LNCaP clone FGC (cell line): ENCODE results near the gene MTTP.

ENCODE experiments used
- DNase-seq: peaks from one replicate; pipeline ENCODE4 v3.0.0-alpha.2; 2011; ENCODE audit warnings: low read depth
- H3K4me3 ChIP-seq: 2 replicates; pipeline ENCODE4 v1.5.1; 2011; ENCODE audit warnings: mild to moderate bottlenecking, low read depth, low read length, control low read depth
- CTCF ChIP-seq: IDR thresholded peaks from 2 replicates; pipeline ENCODE4 v1.5.1; 2012; ENCODE audit warnings: mild to moderate bottlenecking; ENCODE audit not compliant: control insufficient read depth, insufficient read depth; ENCODE audit errors: extremely low read depth

Gene MTTP

DNA sequence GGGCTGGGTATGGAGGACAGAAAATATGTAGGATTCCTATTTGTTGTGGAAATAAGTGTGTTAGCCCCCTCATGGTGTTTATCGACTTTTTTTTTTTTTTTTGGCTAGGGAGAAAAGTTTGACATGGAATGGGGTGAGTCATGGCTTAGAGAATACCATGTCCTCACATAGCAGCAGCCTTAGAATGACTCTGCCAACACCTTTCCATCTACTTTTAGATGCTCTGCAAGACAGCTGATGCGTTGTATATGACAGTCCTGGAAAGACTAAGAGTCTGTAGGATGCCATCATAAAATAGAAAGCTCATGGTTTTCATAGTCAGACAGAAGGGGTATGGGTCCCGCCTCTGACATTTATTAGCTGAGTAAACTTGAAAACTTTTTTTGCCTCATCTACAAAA lies 37.7 kb downstream of the MTTP start:
- H3K4me3 ChIP-seq = no peak overlapping the region
- no peak for DNase-seq
- TF ChIP-seq CTCF = no peak

DNA sequence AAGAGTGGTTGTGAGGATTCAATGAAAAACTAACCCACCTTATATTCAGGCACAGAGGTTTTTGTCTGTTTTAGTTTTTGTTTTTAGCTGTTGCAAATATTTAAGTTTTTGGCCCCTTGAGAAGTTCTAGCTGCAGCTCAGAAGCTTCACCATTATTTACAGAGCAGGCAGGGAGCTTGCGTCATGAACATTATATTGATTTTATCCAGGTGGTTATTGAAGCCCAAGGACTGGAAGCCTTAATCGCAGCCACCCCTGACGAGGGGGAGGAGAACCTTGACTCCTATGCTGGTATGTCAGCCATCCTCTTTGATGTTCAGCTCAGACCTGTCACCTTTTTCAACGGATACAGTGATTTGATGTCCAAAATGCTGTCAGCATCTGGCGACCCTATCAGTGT lies 38.1 kb downstream of the MTTP start:
- TF ChIP-seq CTCF = no peak
- H3K4me3 ChIP-seq = no peak overlapping the region
- DNase-seq = no peak

DNA sequence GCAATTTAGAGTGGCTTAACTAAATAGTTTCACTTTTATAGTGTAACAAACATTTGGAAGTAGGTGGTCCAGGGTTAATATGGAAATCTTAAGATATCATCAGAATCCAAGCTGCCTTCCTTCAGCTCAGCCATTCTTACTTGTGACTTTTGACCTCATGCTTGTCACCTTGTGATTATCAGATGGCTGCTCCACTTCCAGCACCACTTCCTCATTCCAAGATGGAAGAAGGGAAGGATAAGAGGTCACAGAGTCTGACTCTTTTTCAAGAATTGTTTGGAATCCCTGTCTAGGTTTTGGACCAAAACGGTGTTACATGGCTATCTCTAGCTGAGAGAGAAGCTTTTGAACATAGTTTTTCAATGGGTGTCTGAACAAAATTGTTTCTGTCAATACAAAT lies 39.9 kb downstream of the MTTP start:
- no peak for DNase-seq
- no peak for TF ChIP-seq CTCF
- H3K4me3 ChIP-seq = no peak overlapping the region

DNA sequence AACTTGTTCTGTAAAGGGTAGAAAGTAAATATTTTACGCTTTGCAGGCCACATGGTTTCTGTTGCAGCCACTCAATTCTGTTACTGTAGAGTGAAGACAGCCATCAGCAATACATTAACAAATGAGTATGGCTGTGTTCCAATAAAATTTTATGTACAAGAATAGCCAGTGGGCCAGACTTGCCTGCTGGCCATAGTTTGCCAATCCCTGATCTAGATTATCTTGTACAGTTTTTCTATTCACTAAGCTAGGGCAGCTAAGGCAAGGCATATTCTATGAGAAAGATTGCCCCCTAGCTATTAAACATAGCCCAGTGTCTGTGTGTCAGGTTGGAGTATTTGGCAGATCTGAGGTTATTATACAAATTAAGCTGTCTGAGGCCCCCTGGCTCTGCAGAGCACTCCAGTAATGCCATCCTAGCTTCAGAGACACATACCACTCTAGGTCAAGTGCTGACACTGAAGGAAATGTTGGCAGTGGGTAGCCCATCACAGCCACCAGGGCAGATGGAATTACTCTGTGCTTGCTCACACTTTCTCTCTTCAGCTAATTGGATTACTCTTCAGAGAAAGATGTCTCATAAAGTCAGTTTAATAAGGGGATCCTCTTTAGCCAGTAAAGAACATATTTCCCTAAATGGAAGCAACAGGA lies 40.7 kb downstream of the MTTP start:
- no peak for TF ChIP-seq CTCF
- H3K4me3 ChIP-seq = no peak overlapping the region
- no peak for DNase-seq

DNA sequence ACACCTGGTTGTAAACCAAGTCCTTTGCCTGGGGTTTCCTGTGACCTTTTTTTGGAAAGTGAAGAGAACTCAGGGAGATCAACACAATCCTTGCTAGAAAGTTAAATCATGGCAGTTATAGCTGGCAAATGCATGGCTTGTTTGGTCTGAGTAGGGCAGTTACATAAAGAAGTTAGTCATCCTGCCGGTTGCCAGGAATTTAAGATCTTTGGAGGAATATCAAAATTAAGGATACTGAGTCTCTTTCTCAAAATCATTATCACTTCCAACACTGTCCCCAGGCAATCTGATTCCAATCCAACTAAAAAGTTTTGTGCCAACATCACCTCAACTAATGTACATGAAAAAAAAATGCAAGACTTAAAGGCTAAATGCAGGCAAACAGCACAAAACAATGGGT lies 42.8 kb downstream of the MTTP start:
- no peak for TF ChIP-seq CTCF
- no peak for DNase-seq
- H3K4me3 ChIP-seq = no peak overlapping the region

DNA sequence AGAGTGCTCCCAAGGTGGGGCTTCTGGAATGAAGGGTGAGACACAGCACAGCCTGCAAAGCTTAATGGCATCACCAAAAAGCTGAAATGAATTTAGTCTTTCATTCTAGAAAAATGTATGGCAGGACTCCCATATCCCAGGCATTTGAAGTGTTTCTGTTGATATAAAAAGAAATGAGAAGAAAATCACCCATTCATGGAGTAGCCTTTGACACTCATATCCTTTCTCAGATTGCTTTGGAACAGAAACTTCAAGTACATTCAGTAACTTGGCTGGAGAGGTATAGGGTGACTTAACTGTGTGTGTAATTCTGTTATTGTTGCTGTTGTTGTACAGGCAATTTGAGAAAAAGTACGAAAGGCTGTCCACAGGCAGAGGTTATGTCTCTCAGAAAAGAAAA lies 47.7 kb downstream of the MTTP start:
- TF ChIP-seq CTCF = no peak
- no peak overlapping the region for H3K4me3 ChIP-seq
- DNase-seq = no peak

DNA sequence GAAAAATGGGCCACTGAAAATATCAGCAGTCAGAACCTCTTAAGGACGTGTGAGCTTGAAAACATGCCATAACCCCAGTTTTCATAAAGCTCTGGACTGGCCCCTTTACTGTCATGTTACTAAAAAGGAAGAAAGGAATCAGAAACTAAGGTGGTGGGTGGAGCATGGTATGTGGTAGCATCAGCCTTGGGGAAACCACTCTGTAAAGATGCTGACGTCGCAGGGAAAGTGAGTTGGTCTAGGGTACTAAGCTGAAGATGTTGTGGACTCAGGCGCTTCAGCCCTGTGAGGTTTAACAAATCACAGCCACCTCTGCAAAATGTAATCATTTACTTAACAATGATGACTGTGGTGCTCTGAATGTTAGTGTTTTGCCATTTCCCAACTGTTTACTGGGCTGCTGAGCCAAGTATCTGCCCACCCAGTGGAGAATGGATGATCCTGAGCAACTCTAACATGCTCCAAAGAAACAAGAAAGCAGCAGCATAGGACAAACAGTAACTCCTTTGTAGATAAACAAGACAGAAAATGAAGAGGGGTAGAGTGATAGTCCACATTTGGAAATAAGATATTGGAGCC lies 49.6 kb downstream of the MTTP start:
- H3K4me3 ChIP-seq = no peak overlapping the region
- DNase-seq = no peak
- TF ChIP-seq CTCF = no peak
